ENCODE results near the gene EML6.

Gene EML6

GRCh38 chr2:54763636-54764291, 40.3 kb downstream of the EML6 start:
- Histone ChIP-seq H3K4me3 (ENCODE audit: low read length) (no peak overlapping the region), H3K4ac (ENCODE audit: low read depth, low read length) (no peak overlapping the region), H3K9ac (ENCODE audit: low read length) (no peak overlapping the region), H3K56ac (ENCODE audit: low read length) (no peak overlapping the region), H2BK5ac (ENCODE audit: low read length) (no peak overlapping the region), H3K27me3 (ENCODE audit: insufficient read depth, low read length, poor library complexity) (no peaks in the 10 kb centered on the region), H3K36me3 (ENCODE audit: control insufficient read depth, insufficient read depth, low read length) (no peaks in the 10 kb centered on the region), H3K79me1 (ENCODE audit: low read length) (no peaks in the 10 kb centered on the region), H3K18ac (ENCODE audit: low read length) (no peak overlapping the region), H3K23ac (ENCODE audit: low read length) (no peak overlapping the region), H2AK5ac (ENCODE audit: low read length) (no peak overlapping the region), H2BK120ac (ENCODE audit: low read depth, low read length) (no peak overlapping the region), H3K27ac (ENCODE audit: low read depth, low read length) (no peak overlapping the region), H3K4me2 (ENCODE audit: low read length) (no peak overlapping the region), H2BK15ac (replicated peaks; ENCODE audit: low read depth) (no peak overlapping the region), H3K4me1 (ENCODE audit: control insufficient read depth, low read depth, low read length) (no peaks in the 10 kb centered on the region), H3K79me2 (ENCODE audit: control insufficient read depth, insufficient read depth, low read length) (no peaks in the 10 kb centered on the region), H4K8ac (ENCODE audit: low read depth, low read length) (no peak overlapping the region), H4K5ac (ENCODE audit: low read length) (no peak overlapping the region)
- WGBS (ENCODE audit: extremely low coverage, insufficient coverage, low lambda C conversion rate) = no CpG with 5 or more reads among the region's 7 CpGs
- peak; percentile 36 for DNase-seq

- H3K9ac ChIP-seq (ENCODE audit: low read length) = no peak overlapping the region
- H4K5ac ChIP-seq (ENCODE audit: low read length) = no peak overlapping the region
- H2AK5ac ChIP-seq (ENCODE audit: low read length) = no peak overlapping the region
- H3K27me3 ChIP-seq (ENCODE audit: insufficient read depth, low read length, poor library complexity) = no peaks in the 10 kb centered on the region
- no peak overlapping the region for H3K27ac ChIP-seq (ENCODE audit: low read depth, low read length)
- no peak overlapping the region for H2BK15ac ChIP-seq (replicated peaks; ENCODE audit: low read depth)
- no peak for DNase-seq
- H3K4me2 ChIP-seq (ENCODE audit: low read length) = no peak overlapping the region
- H2BK120ac ChIP-seq (ENCODE audit: low read depth, low read length) = no peak overlapping the region
- no peaks in the 10 kb centered on the region for H3K79me2 ChIP-seq (ENCODE audit: control insufficient read depth, insufficient read depth, low read length)
- no peaks in the 10 kb centered on the region for H3K4me1 ChIP-seq (ENCODE audit: control insufficient read depth, low read depth, low read length)
- no peak overlapping the region for H3K18ac ChIP-seq (ENCODE audit: low read length)
- no peak overlapping the region for H3K4ac ChIP-seq (ENCODE audit: low read depth, low read length)
- no peak overlapping the region for H3K23ac ChIP-seq (ENCODE audit: low read length)
- H3K4me3 ChIP-seq (ENCODE audit: low read length) = no peak overlapping the region
- no peak overlapping the region for H3K56ac ChIP-seq (ENCODE audit: low read length)
- H2BK5ac ChIP-seq (ENCODE audit: low read length) = no peak overlapping the region
- H3K79me1 ChIP-seq (ENCODE audit: low read length) = no peaks in the 10 kb centered on the region
- no peak overlapping the region for H4K8ac ChIP-seq (ENCODE audit: low read depth, low read length)
- no peaks in the 10 kb centered on the region for H3K36me3 ChIP-seq (ENCODE audit: control insufficient read depth, insufficient read depth, low read length)
Measured at GRCh38 chr2:54767921-54768320, 44.5 kb downstream of the EML6 start.

- Histone ChIP-seq H3K79me1 (ENCODE audit: low read length) (no peaks in the 10 kb centered on the region), H4K5ac (ENCODE audit: low read length) (no peak overlapping the region), H3K27ac (ENCODE audit: low read depth, low read length) (no peak overlapping the region), H4K8ac (ENCODE audit: low read depth, low read length) (no peak overlapping the region), H3K9ac (ENCODE audit: low read length) (no peak overlapping the region), H3K56ac (ENCODE audit: low read length) (no peak overlapping the region), H2BK15ac (replicated peaks; ENCODE audit: low read depth) (no peak overlapping the region), H3K18ac (ENCODE audit: low read length) (no peak overlapping the region), H3K27me3 (ENCODE audit: insufficient read depth, low read length, poor library complexity) (no peaks in the 10 kb centered on the region), H2BK5ac (ENCODE audit: low read length) (no peak overlapping the region), H3K4me2 (ENCODE audit: low read length) (no peak overlapping the region), H2AK5ac (ENCODE audit: low read length) (no peak overlapping the region), H2BK120ac (ENCODE audit: low read depth, low read length) (no peak overlapping the region), H3K79me2 (ENCODE audit: control insufficient read depth, insufficient read depth, low read length) (no peaks in the 10 kb centered on the region), H3K4me3 (ENCODE audit: low read length) (no peak overlapping the region), H3K4ac (ENCODE audit: low read depth, low read length) (no peak overlapping the region), H3K4me1 (ENCODE audit: control insufficient read depth, low read depth, low read length) (no peaks in the 10 kb centered on the region), H3K23ac (ENCODE audit: low read length) (no peak overlapping the region), H3K36me3 (ENCODE audit: control insufficient read depth, insufficient read depth, low read length) (no peaks in the 10 kb centered on the region)
- no CpG with 5 or more reads among the region's 1 CpG for WGBS (ENCODE audit: extremely low coverage, insufficient coverage, low lambda C conversion rate)
- no peak for DNase-seq
Measured at GRCh38 chr2:54768772-54769428, 45.4 kb downstream of the EML6 start.

GRCh38 chr2:54770211-54770610, 46.7 kb downstream of the EML6 start:
- Histone ChIP-seq H4K5ac (ENCODE audit: low read length) (no peak overlapping the region), H3K18ac (ENCODE audit: low read length) (no peak overlapping the region), H3K79me2 (ENCODE audit: control insufficient read depth, insufficient read depth, low read length) (no peaks in the 10 kb centered on the region), H3K27ac (ENCODE audit: low read depth, low read length) (no peak overlapping the region), H3K9ac (ENCODE audit: low read length) (no peak overlapping the region), H3K79me1 (ENCODE audit: low read length) (no peaks in the 10 kb centered on the region), H3K4ac (ENCODE audit: low read depth, low read length) (no peak overlapping the region), H4K8ac (ENCODE audit: low read depth, low read length) (no peak overlapping the region), H3K4me3 (ENCODE audit: low read length) (no peak overlapping the region), H3K4me1 (ENCODE audit: control insufficient read depth, low read depth, low read length) (no peaks in the 10 kb centered on the region), H2BK15ac (replicated peaks; ENCODE audit: low read depth) (no peak overlapping the region), H2AK5ac (ENCODE audit: low read length) (no peak overlapping the region), H2BK120ac (ENCODE audit: low read depth, low read length) (no peak overlapping the region), H3K56ac (ENCODE audit: low read length) (no peak overlapping the region), H3K23ac (ENCODE audit: low read length) (no peak overlapping the region), H2BK5ac (ENCODE audit: low read length) (no peak overlapping the region), H3K36me3 (ENCODE audit: control insufficient read depth, insufficient read depth, low read length) (no peaks in the 10 kb centered on the region), H3K4me2 (ENCODE audit: low read length) (no peak overlapping the region), H3K27me3 (ENCODE audit: insufficient read depth, low read length, poor library complexity) (no peaks in the 10 kb centered on the region)
- no peak for DNase-seq
- WGBS (ENCODE audit: extremely low coverage, insufficient coverage, low lambda C conversion rate) = no CpG with 5 or more reads among the region's 2 CpGs

- Histone ChIP-seq H3K79me1 (ENCODE audit: low read length) (no peaks in the 10 kb centered on the region), H3K4me2 (ENCODE audit: low read length) (no peak overlapping the region), H3K18ac (ENCODE audit: low read length) (no peak overlapping the region), H3K23ac (ENCODE audit: low read length) (no peak overlapping the region), H3K4me1 (ENCODE audit: control insufficient read depth, low read depth, low read length) (no peaks in the 10 kb centered on the region), H4K5ac (ENCODE audit: low read length) (no peak overlapping the region), H2AK5ac (ENCODE audit: low read length) (no peak overlapping the region), H2BK5ac (ENCODE audit: low read length) (no peak overlapping the region), H3K56ac (ENCODE audit: low read length) (no peak overlapping the region), H3K36me3 (ENCODE audit: control insufficient read depth, insufficient read depth, low read length) (no peaks in the 10 kb centered on the region), H3K4me3 (ENCODE audit: low read length) (no peak overlapping the region), H3K4ac (ENCODE audit: low read depth, low read length) (no peak overlapping the region), H4K8ac (ENCODE audit: low read depth, low read length) (no peak overlapping the region), H3K79me2 (ENCODE audit: control insufficient read depth, insufficient read depth, low read length) (no peaks in the 10 kb centered on the region), H3K9ac (ENCODE audit: low read length) (no peak overlapping the region), H2BK15ac (replicated peaks; ENCODE audit: low read depth) (no peak overlapping the region), H3K27me3 (ENCODE audit: insufficient read depth, low read length, poor library complexity) (no peaks in the 10 kb centered on the region), H3K27ac (ENCODE audit: low read depth, low read length) (no peak overlapping the region), H2BK120ac (ENCODE audit: low read depth, low read length) (no peak overlapping the region)
- WGBS (ENCODE audit: extremely low coverage, insufficient coverage, low lambda C conversion rate) = no CpG with 5 or more reads among the region's 3 CpGs
- DNase-seq = no peak
Measured at GRCh38 chr2:54770676-54771075, 47.2 kb downstream of the EML6 start.

Data from mesendoderm (in vitro differentiated cells).